Astrocyte (in vitro differentiated cells and primary cell): ENCODE results near the gene CHST15. TPM values are rescaled to one million over a fixed set of nuclear protein-coding genes. Genes with fewer than 3 reads are reported as not detected.

Source experiments
- DNase-seq: peaks from one replicate; pipeline ENCODE4 v3.0.0-alpha.2; 2010; ENCODE audit warnings: low read depth
- FAIRE-seq: peaks from 2 replicates; lab custom pipeline; 2011; peaks lifted over from hg19 to GRCh38; lab: Jason Lieb, UNC
- H2AFZ ChIP-seq: 2 replicates; pipeline ENCODE4 v1.6.0; 2012; ENCODE audit warnings: low read depth, low read length, inconsistent platforms
- H3K27ac ChIP-seq: 2 replicates; pipeline ENCODE4 v1.5.1; 2011; ENCODE audit warnings: low read depth, low read length, inconsistent platforms
- H3K27me3 ChIP-seq: 2 replicates; pipeline ENCODE4 v1.6.0; 2011; ENCODE audit warnings: low read length, inconsistent platforms; ENCODE audit not compliant: insufficient read depth
- H3K36me3 ChIP-seq: 2 replicates; pipeline ENCODE4 v1.5.1; 2011; ENCODE audit warnings: low read length, inconsistent platforms; ENCODE audit not compliant: insufficient read depth
- H3K4me1 ChIP-seq: 2 replicates; pipeline ENCODE4 v1.5.1; 2011; ENCODE audit warnings: low read length, inconsistent platforms; ENCODE audit not compliant: insufficient read depth
- H3K4me2 ChIP-seq: 2 replicates; pipeline ENCODE4 v1.6.0; 2012; ENCODE audit warnings: low read length, inconsistent platforms
- H3K4me3 ChIP-seq: 2 replicates; pipeline ENCODE4 v1.5.1; 2011; ENCODE audit warnings: low read depth, mild to moderate bottlenecking, low read length, inconsistent platforms; ENCODE audit not compliant: insufficient read depth
- H3K79me2 ChIP-seq: 2 replicates; pipeline ENCODE4 v1.6.0; 2012; ENCODE audit warnings: mild to moderate bottlenecking, low read length, inconsistent platforms; ENCODE audit not compliant: insufficient read depth
- H3K9ac ChIP-seq: 2 replicates; pipeline ENCODE4 v1.6.0; 2012; ENCODE audit warnings: mild to moderate bottlenecking, low read length, inconsistent platforms
- H3K9me3 ChIP-seq: 2 replicates; pipeline ENCODE4 v1.5.1; 2012; ENCODE audit warnings: low read depth, mild to moderate bottlenecking, low read length, inconsistent platforms; ENCODE audit not compliant: insufficient read depth
- H4K20me1 ChIP-seq: 2 replicates; pipeline ENCODE4 v1.6.0; 2012; ENCODE audit warnings: low read length, inconsistent platforms; ENCODE audit not compliant: insufficient read depth
- H3K27ac Mint-ChIP-seq: one replicate; pipeline ENCODE4 v1.8.0; 2021; ENCODE audit warnings: mild to moderate bottlenecking, mixed read lengths; ENCODE audit not compliant: unreplicated experiment
- H3K27me3 Mint-ChIP-seq: one replicate; pipeline ENCODE4 v1.8.0; 2021; ENCODE audit warnings: low read depth, mixed read lengths; ENCODE audit not compliant: unreplicated experiment
- H3K36me3 Mint-ChIP-seq: one replicate; pipeline ENCODE4 v1.8.0; 2021; ENCODE audit warnings: low read depth, mixed read lengths; ENCODE audit not compliant: unreplicated experiment
- H3K4me1 Mint-ChIP-seq: one replicate; pipeline ENCODE4 v1.8.0; 2021; ENCODE audit warnings: low read depth, mixed read lengths; ENCODE audit not compliant: unreplicated experiment
- H3K4me3 Mint-ChIP-seq: one replicate; pipeline ENCODE4 v1.8.0; 2021; ENCODE audit warnings: mild to moderate bottlenecking, moderate library complexity, mixed read lengths; ENCODE audit not compliant: unreplicated experiment
- H3K9me3 Mint-ChIP-seq: one replicate; pipeline ENCODE4 v1.8.0; 2021; ENCODE audit warnings: mild to moderate bottlenecking, mixed read lengths; ENCODE audit not compliant: unreplicated experiment
- EZH2 ChIP-seq: IDR thresholded peaks from 2 replicates; pipeline ENCODE4 v1.6.1; 2012; ENCODE audit warnings: mild to moderate bottlenecking, low read length, inconsistent platforms; ENCODE audit not compliant: insufficient read depth
- total RNA-seq: library from RNA; stranded (reverse); gene quantifications from 2 replicates; pipeline ENCODE4 v1.2.1, GENCODE V29; 2021
- TF ChIP-seq, protein P1 (sequence below): IDR thresholded peaks from 2 replicates; pipeline ENCODE4 v1.5.1; 2011; ENCODE audit warnings: low read depth, mild to moderate bottlenecking, inconsistent platforms, low read length, moderate library complexity; ENCODE audit not compliant: insufficient read depth

Gene CHST15
- total RNA-seq, 1 donor from 2014 or later: 20.6 TPM

DNA sequence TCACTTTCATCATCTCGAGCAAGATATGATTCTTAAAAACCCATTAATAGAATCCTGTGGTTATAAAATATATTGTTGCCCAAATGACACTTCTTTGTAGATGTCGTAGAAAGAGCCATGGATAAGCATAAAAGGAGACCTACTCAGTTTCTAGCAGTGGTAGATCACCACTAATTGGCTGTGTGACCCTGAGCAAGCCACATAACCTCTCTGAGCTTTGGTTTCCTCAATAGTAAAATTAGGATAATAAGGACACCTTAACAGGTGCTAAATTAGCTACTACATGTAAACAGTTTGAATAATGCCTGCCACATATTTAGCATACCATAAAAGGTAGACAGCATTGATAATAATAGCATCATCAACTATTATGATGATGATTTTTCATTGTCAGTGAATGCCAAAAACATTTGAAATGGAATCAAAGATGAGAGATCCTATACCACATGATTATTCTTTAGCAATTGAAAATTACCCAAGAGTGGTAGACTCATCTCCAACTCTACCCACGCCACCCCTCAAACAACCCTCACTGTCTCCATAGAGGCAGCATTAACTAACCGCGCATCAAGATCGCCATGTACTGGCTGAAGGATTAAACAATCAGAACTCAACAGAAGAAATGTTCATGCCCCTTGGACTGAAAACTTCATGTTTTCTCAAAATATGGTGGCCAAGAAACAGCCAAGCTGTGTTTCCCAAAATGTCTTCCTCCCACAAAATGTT is 45.8 kb downstream of the CHST15 start:
- Mint-ChIP-seq H3K36me3 (peaks cover 34% of the 10 kb centered on the region), H3K4me3 (no peak overlapping the region), H3K4me1 (peaks cover 21% of the 10 kb centered on the region), H3K27me3 (peaks cover 18% of the 10 kb centered on the region), H3K27ac (no peak overlapping the region), H3K9me3 (no peaks in the 10 kb centered on the region)
- peaks cover 20% of the 10 kb centered on the region for H4K20me1 ChIP-seq
- H3K36me3 ChIP-seq: no peaks in the 10 kb centered on the region
- no peaks in the 10 kb centered on the region for H3K9me3 ChIP-seq
- no peak overlapping the region for H3K27ac ChIP-seq
- H3K9ac ChIP-seq: no peak overlapping the region
- H3K79me2 ChIP-seq: no peaks in the 10 kb centered on the region
- H3K4me3 ChIP-seq: no peak overlapping the region
- H3K27me3 ChIP-seq: peaks cover 12% of the 10 kb centered on the region
- DNase-seq: no peak
- FAIRE-seq: no peak
- no peaks in the 10 kb centered on the region for H3K4me1 ChIP-seq
- TF ChIP-seq, protein P1, sequence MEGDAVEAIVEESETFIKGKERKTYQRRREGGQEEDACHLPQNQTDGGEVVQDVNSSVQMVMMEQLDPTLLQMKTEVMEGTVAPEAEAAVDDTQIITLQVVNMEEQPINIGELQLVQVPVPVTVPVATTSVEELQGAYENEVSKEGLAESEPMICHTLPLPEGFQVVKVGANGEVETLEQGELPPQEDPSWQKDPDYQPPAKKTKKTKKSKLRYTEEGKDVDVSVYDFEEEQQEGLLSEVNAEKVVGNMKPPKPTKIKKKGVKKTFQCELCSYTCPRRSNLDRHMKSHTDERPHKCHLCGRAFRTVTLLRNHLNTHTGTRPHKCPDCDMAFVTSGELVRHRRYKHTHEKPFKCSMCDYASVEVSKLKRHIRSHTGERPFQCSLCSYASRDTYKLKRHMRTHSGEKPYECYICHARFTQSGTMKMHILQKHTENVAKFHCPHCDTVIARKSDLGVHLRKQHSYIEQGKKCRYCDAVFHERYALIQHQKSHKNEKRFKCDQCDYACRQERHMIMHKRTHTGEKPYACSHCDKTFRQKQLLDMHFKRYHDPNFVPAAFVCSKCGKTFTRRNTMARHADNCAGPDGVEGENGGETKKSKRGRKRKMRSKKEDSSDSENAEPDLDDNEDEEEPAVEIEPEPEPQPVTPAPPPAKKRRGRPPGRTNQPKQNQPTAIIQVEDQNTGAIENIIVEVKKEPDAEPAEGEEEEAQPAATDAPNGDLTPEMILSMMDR: no peak
- TF ChIP-seq EZH2: no peak
- H2AFZ ChIP-seq: no peak overlapping the region
- no peak overlapping the region for H3K4me2 ChIP-seq

GRCh38 chr10:124045801-124046355 is 47.5 kb downstream of the CHST15 start:
- no peaks in the 10 kb centered on the region for H3K36me3 ChIP-seq
- H2AFZ ChIP-seq: no peak overlapping the region
- no peak for DNase-seq
- no peak overlapping the region for H3K4me3 ChIP-seq
- H3K9ac ChIP-seq: no peak overlapping the region
- H3K4me1 ChIP-seq: no peaks in the 10 kb centered on the region
- no peak overlapping the region for H3K27ac ChIP-seq
- Mint-ChIP-seq H3K9me3 (no peaks in the 10 kb centered on the region), H3K4me3 (no peak overlapping the region), H3K27me3 (peaks cover 18% of the 10 kb centered on the region), H3K4me1 (peaks cover 23% of the 10 kb centered on the region), H3K36me3 (peaks cover 34% of the 10 kb centered on the region), H3K27ac (no peak overlapping the region)
- H3K27me3 ChIP-seq: peaks cover 12% of the 10 kb centered on the region
- no peak for FAIRE-seq
- H3K9me3 ChIP-seq: no peaks in the 10 kb centered on the region
- TF ChIP-seq, protein P1: no peak
- no peak for TF ChIP-seq EZH2
- H3K4me2 ChIP-seq: no peak overlapping the region
- peaks cover 20% of the 10 kb centered on the region for H4K20me1 ChIP-seq
- no peaks in the 10 kb centered on the region for H3K79me2 ChIP-seq

GRCh38 chr10:124045276-124045675 is 48.1 kb downstream of the CHST15 start:
- no peak overlapping the region for H3K27ac ChIP-seq
- no peaks in the 10 kb centered on the region for H3K79me2 ChIP-seq
- H2AFZ ChIP-seq: no peak overlapping the region
- H3K4me1 ChIP-seq: no peaks in the 10 kb centered on the region
- H3K9ac ChIP-seq: no peak overlapping the region
- H3K4me1 Mint-ChIP-seq: peaks cover 23% of the 10 kb centered on the region
- FAIRE-seq (no peak), DNase-seq (no peak)
- no peak overlapping the region for H3K4me3 ChIP-seq
- H3K27ac Mint-ChIP-seq: no peak overlapping the region
- H4K20me1 ChIP-seq: peaks cover 20% of the 10 kb centered on the region
- TF ChIP-seq, protein P1: no peak
- no peak for TF ChIP-seq EZH2
- H3K4me2 ChIP-seq: no peak overlapping the region
- H3K36me3 Mint-ChIP-seq: peaks cover 35% of the 10 kb centered on the region
- no peaks in the 10 kb centered on the region for H3K9me3 ChIP-seq
- no peaks in the 10 kb centered on the region for H3K9me3 Mint-ChIP-seq
- H3K27me3 Mint-ChIP-seq: peaks cover 18% of the 10 kb centered on the region
- no peaks in the 10 kb centered on the region for H3K36me3 ChIP-seq
- H3K27me3 ChIP-seq: peaks cover 15% of the 10 kb centered on the region
- H3K4me3 Mint-ChIP-seq: no peak overlapping the region
